HepG2 (cell line): ENCODE data around the gene HORMAD2. TPM values are rescaled to one million over a fixed set of nuclear protein-coding genes. Genes with fewer than 3 reads are reported as not detected.

Source experiments
- ERF ChIP-seq: IDR thresholded peaks from 2 replicates; pipeline ENCODE4 v1.6.1; 2018; ENCODE audit warnings: missing biosample characterization, missing genetic modification reagents
- GZF1 ChIP-seq: sonication (generic); formaldehyde crosslinking; IDR thresholded peaks from 2 replicates; pipeline ENCODE4 v1.5.1; 2020; ENCODE audit warnings: mild to moderate bottlenecking, missing genetic modification reagents
- HNF4G ChIP-seq, 2 experiments: sonication (generic) in 1 of 2; formaldehyde crosslinking in 1 of 2; IDR thresholded peaks; 2 replicates each; pipeline versions ENCODE4 v1.4.0 to v1.6.1; 2011 to 2020; ENCODE audit warnings: borderline replicate concordance in 2 of 2, low read depth in 2 of 2, mild to moderate bottlenecking in 2 of 2, low read length in 1 of 2, missing genetic modification reagents in 1 of 2, moderate library complexity in 1 of 2
- MLXIP ChIP-seq: sonication (generic); formaldehyde crosslinking; IDR thresholded peaks from 2 replicates; pipeline ENCODE4 v1.9.0; 2021; ENCODE audit warnings: missing genetic modification reagents, borderline replicate concordance
- POGK ChIP-seq: sonication (generic); formaldehyde crosslinking; conservative IDR thresholded peaks from 2 replicates; pipeline ENCODE4 v1.8.0; 2022; ENCODE audit warnings: mild to moderate bottlenecking, moderate library complexity, missing genetic modification reagents
- TFDP2 ChIP-seq: sonication (generic); formaldehyde crosslinking; IDR thresholded peaks from 2 replicates; pipeline ENCODE4 v1.4.0; 2020; ENCODE audit warnings: missing genetic modification reagents
- ZMYM4 ChIP-seq: sonication (generic); formaldehyde crosslinking; IDR thresholded peaks from 2 replicates; pipeline ENCODE4 v1.8.1; 2023; ENCODE audit warnings: mild to moderate bottlenecking, missing genetic modification reagents
- ZNF446 ChIP-seq: sonication (generic); formaldehyde crosslinking; IDR thresholded peaks from 2 replicates; pipeline ENCODE4 v1.5.0; 2020; ENCODE audit warnings: mild to moderate bottlenecking, missing genetic modification reagents
- ZNF646 ChIP-seq: sonication (generic); formaldehyde crosslinking; IDR thresholded peaks from 2 replicates; pipeline ENCODE4 v1.9.0; 2021; ENCODE audit warnings: mild to moderate bottlenecking, missing genetic modification reagents
- ZUFSP ChIP-seq: sonication (generic); formaldehyde crosslinking; IDR thresholded peaks from 2 replicates; pipeline ENCODE4 v1.9.0; 2021; ENCODE audit warnings: missing genetic modification reagents, mild to moderate bottlenecking, borderline replicate concordance
- polyA plus RNA-seq, 8 experiments: library from polyadenylated mRNA; depleted of rRNA in 3 of 8; stranded (reverse) in 7 of 8; unstranded in 1 of 8; fragments of >200 nt; fragmentation: Illumina TruSeq in 4 of 8; extraction: Trizol in 4 of 8; gene quantifications; 2 replicates each; pipeline versions ENCODE4 v1.2.1 to v1.2.3, GENCODE V29; 2011 to 2016; ENCODE audit warnings: low read depth in 4 of 8, missing spikeins in 1 of 8, mixed read lengths in 1 of 8; ENCODE audit not compliant: insufficient read depth in 1 of 8
- total RNA-seq, 5 experiments: library from RNA; depleted of rRNA; stranded (reverse); fragments of >200 nt; fragmentation: Illumina TruSeq; extraction: Trizol; gene quantifications; 2 replicates each; pipeline ENCODE4 v1.2.3, GENCODE V29; 2016; ENCODE audit warnings: low read depth in 1 of 5

HORMAD2 gene
- total and polyA plus RNA-seq, 2 of the 13 experiments (the other 11 are each of a cell fraction or from before 2014, with no cell fraction given) = not detected

GRCh38 chr22:30208631-30209603 is 128.7 kb downstream of the HORMAD2 start (continued):
- TF ChIP-seq TFDP2 (CRISPR knock-in tag) = peak; percentile 65; the same call in 1 of the 2 replicates
- no peak for TF ChIP-seq GZF1 (CRISPR knock-in tag)
- TF ChIP-seq ERF = peak; percentile 72; the same call in 1 of the 2 replicates
- TF ChIP-seq MLXIP = peak; percentile 56; the same call in 1 of the 2 replicates
- TF ChIP-seq HNF4G (IDR thresholded peaks at IDR 0.05; ENCODE audit: borderline replicate concordance, low read depth, low read length) = no peak
- TF ChIP-seq HNF4G (CRISPR knock-in tag; IDR thresholded peaks at IDR 0.05; ENCODE audit: borderline replicate concordance, low read depth) = no peak
- TF ChIP-seq ZNF446 (CRISPR knock-in tag) = 0 out of 2 replicates have a peak, but pooled peaks have one; percentile 46
- no peak for TF ChIP-seq ZMYM4
- no peak for TF ChIP-seq ZUFSP (CRISPR knock-in tag)
- 0 out of 2 replicates have a peak, but pooled peaks have one; percentile 55 for TF ChIP-seq POGK (CRISPR knock-in tag)
- TF ChIP-seq ZNF646 = no peak
